Pancreas (tissue), 10 donors: ENCODE data around the gene HIKESHI. TPM values are rescaled to one million over a fixed set of nuclear protein-coding genes. Genes with fewer than 3 reads are reported as not detected.

ENCODE experiments used
- ATAC-seq, 4 donors: fragments of 200-7000 bp; cut with Tn5 transposase; one replicate each; pipeline versions ENCODE4 v1.8.0 to v1.9.1; 2020; ENCODE audit warnings: mild to moderate bottlenecking in 4 of 4, moderate library complexity in 4 of 4
- DNase-seq, 6 donors: peaks; one replicate each; pipeline ENCODE4 v3.0.0-alpha.2; 2020
- FAIRE-seq: peaks from 2 replicates; lab custom pipeline; 2012; peaks lifted over from hg19 to GRCh38; lab: Jason Lieb, UNC
- H3K27ac ChIP-seq, 4 donors: fragments of 200-600 bp; sonication (generic); 1 replicate in 3 of 4; 2 replicates in 1 of 4; pipeline versions ENCODE4 v1.5.0 to v1.8.0; 2020
- H3K27me3 ChIP-seq, 4 donors: fragments of 200-600 bp; one replicate each; pipeline ENCODE4 v1.8.0; 2021
- H3K36me3 ChIP-seq, 3 donors: fragments of 200-600 bp; sonication (generic) in 1 of 3; one replicate each; pipeline versions ENCODE4 v1.5.0 to v1.8.0; 2020 to 2021
- H3K4me1 ChIP-seq, 3 donors: fragments of 200-600 bp; one replicate each; pipeline ENCODE4 v1.8.0; 2021
- H3K4me3 ChIP-seq, 4 donors: fragments of 200-600 bp; sonication (generic) in 2 of 4; one replicate each; pipeline versions ENCODE4 v1.5.0 to v1.8.0; 2020 to 2021
- H3K9me3 ChIP-seq, 4 donors: fragments of 200-600 bp; one replicate each; pipeline ENCODE4 v1.8.0; 2021
- CTCF ChIP-seq, 4 donors: fragments of 200-600 bp; sonication (generic) in 3 of 4; IDR thresholded peaks; one replicate each; pipeline versions ENCODE4 v1.5.0 to v1.8.0; 2021; ENCODE audit warnings: antibody characterized with exemption in 4 of 4
- WGBS, 2 donors: extraction: QIAGEN DNeasy Blood & Tissue Kit; methylation state at CpG; one replicate each; pipeline ENCODE4 v1.1.7; 2013; 5-methylcytosine and 5-hydroxymethylcytosine counted together
- intact Hi-C, 3 donors: fragments of 100-400 bp; cut with DNase I; formaldehyde crosslinking; loops; one replicate each; pipeline versions ENCODE4 v1.11.1 to v1.14.2; 2022
- polyA plus RNA-seq, 2 donors: library from polyadenylated mRNA; stranded (reverse); fragments of 200-250 nt; gene quantifications; one replicate each; pipeline ENCODE4 v1.2.3, GENCODE V29; 2013
- total RNA-seq, 6 donors: library from RNA; stranded (reverse); fragmentation: NEBNext Ultra II Directional in 4 of 6; extraction: Animal tissue kit (Norgen Biotek cat#: 25700) in 4 of 6; gene quantifications; one replicate each; pipeline versions ENCODE4 v1.2.1 to v1.2.4, GENCODE V29; 2021 to 2023
- donor health status: healthy with polysubstance abuse.
- donor health status: DM: no; HTN: no; CAD: no; lungs with moderate emphysema.
- donor health status: DM: no; HTN: no; CAD: no.
- donor health status: control.
- donor health status: control.
- donor health status: Bipolar disorder and iron deficiency.
- donor health status: DM: yes; HTN: yes; CAD: no.
- donor health status: DM: no; HTN: no; CAD: no.
- donor health status: DM: no; HTN: no; CAD: no.
- donor health status: DM: yes; HTN: yes; CAD: no.

HIKESHI gene
- total RNA-seq, result 10 to 100 TPM in 4 of 6 donors, 1 to 10 TPM in 2; 7.8 to 14.4 (median 10.5) TPM
- 10 to 100 TPM; 13.2 to 22.5 TPM for polyA plus RNA-seq

GRCh38 chr11:86302092-86302793 is at the start of gene HIKESHI:
TSS of gene HIKESHI (plus strand) at chr11:86302240. CDS start at chr11:86302449, 209 bp downstream.
- Histone ChIP-seq H3K9me3 (no peaks in the 10 kb centered on the region), H3K36me3 (no peaks in the 10 kb centered on the region), H3K4me3 (peak within 1 kb of the TSS; percentile 69 to 91 (median 79)), H3K27ac (peak within 1 kb of the TSS; percentile 25 to 83 (median 64)), H3K4me1 (peaks cover 0 to 9% (median 7%) of the 10 kb centered on the region in 3 donors), H3K27me3 (no peaks in the 10 kb centered on the region)
- DNase-seq (peak; percentile 97 to 100 (median 100)), ATAC-seq (peak; percentile 100), FAIRE-seq (peak; percentile 91)
- no peak for TF ChIP-seq CTCF (IDR thresholded peaks at IDR 0.05)
- WGBS, 2 donors, result 0% methylated on average over 30 of the region's 30 CpGs
- intact Hi-C loops, result no loop called here

GRCh38 chr11:86255896-86256295 is 46.1 kb upstream of the HIKESHI start:
- DNase-seq (no peak), ATAC-seq (no peak), FAIRE-seq (no peak)
- H3K4me3 ChIP-seq, result no peak overlapping the region
- H3K4me1 ChIP-seq, result peaks cover 0 to 3% (median 0%) of the 10 kb centered on the region in 3 donors
- H3K27ac ChIP-seq, result no peak overlapping the region
- no peak for TF ChIP-seq CTCF (IDR thresholded peaks at IDR 0.05)
- H3K36me3 ChIP-seq, result peaks cover 0 to 6% (median 0%) of the 10 kb centered on the region in 3 donors
- no peaks in the 10 kb centered on the region for H3K9me3 ChIP-seq
- intact Hi-C loops, result no loop called here
- 95% methylated on average over 1 of the region's 1 CpG for WGBS, 2 donors
- H3K27me3 ChIP-seq, result no peaks in the 10 kb centered on the region

- DNase-seq (no peak), ATAC-seq (no peak), FAIRE-seq (no peak)
- Histone ChIP-seq H3K4me1 (peaks cover 0 to 3% (median 0%) of the 10 kb centered on the region in 3 donors), H3K36me3 (peaks cover 0 to 6% (median 0%) of the 10 kb centered on the region in 3 donors), H3K4me3 (no peak overlapping the region), H3K27me3 (no peaks in the 10 kb centered on the region), H3K9me3 (no peaks in the 10 kb centered on the region), H3K27ac (no peak overlapping the region)
- intact Hi-C loops, result no loop called here
- no peak for TF ChIP-seq CTCF (IDR thresholded peaks at IDR 0.05)
- WGBS, 2 donors, result 59 to 60% methylated on average over 6 of the region's 6 CpGs
Measured at GRCh38 chr11:86256608-86257007, 45.4 kb upstream of the HIKESHI start.

DNA sequence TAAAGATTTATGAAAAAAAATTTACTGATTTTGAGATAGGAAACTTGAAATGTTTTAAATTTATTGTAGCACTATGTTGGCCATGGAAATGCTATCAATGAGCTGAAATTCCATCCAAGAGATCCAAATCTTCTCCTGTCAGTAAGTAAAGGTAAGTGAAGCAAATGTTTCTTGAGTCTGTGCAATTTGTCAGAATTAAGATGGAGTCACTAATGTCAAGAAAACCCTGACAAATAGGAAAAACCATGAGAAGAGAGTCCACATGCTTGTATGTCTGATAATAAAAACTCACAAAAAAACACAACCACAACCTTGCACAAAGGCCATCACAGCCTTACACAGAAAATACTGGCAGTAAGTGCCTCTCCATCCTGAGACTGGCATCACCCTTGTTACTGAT is 44.6 kb upstream of the HIKESHI start:
- no peaks in the 10 kb centered on the region for H3K4me1 ChIP-seq
- FAIRE-seq, result no peak
- H3K27me3 ChIP-seq, result no peaks in the 10 kb centered on the region
- no peak overlapping the region for H3K27ac ChIP-seq
- TF ChIP-seq CTCF (IDR thresholded peaks at IDR 0.05), result no peak
- no peak for ATAC-seq
- intact Hi-C loops, result no loop called here
- H3K9me3 ChIP-seq, result no peaks in the 10 kb centered on the region
- DNase-seq, result no peak
- H3K36me3 ChIP-seq, result peaks cover 0 to 6% (median 0%) of the 10 kb centered on the region in 3 donors
- no peak overlapping the region for H3K4me3 ChIP-seq

- no peaks in the 10 kb centered on the region for H3K27me3 ChIP-seq
- no peak for ATAC-seq
- intact Hi-C loops, result no loop called here
- no peak overlapping the region for H3K4me3 ChIP-seq
- no peaks in the 10 kb centered on the region for H3K4me1 ChIP-seq
- DNase-seq, result no peak
- no peak for FAIRE-seq
- peaks cover 0 to 6% (median 0%) of the 10 kb centered on the region in 3 donors for H3K36me3 ChIP-seq
- no peak overlapping the region for H3K27ac ChIP-seq
- 36% methylated on average over 1 of the region's 1 CpG for WGBS, 2 donors
- TF ChIP-seq CTCF (IDR thresholded peaks at IDR 0.05), result no peak
- H3K9me3 ChIP-seq, result no peaks in the 10 kb centered on the region
Measured at GRCh38 chr11:86259730-86260129, 42.3 kb upstream of the HIKESHI start.
